ENCODE data around the gene UBE3A. TPM values are rescaled to one million over a fixed set of nuclear protein-coding genes. Genes with fewer than 3 reads are reported as not detected.

The UBE3A gene
- total RNA-seq, 2 experiments from 2014 or later = 85.7 to 92.3 TPM

GRCh38 chr15:25345943-25346342 lies 92.9 kb downstream of the UBE3A start:
- Mint-ChIP-seq H3K27me3 (ENCODE audit: low read depth) (no peaks in the 10 kb centered on the region), H3K9me3 (peaks cover 25% of the 10 kb centered on the region), H3K36me3 (ENCODE audit: low read depth) (peaks cover 81% of the 10 kb centered on the region), H3K4me1 (ENCODE audit: low read depth) (peaks cover 6% of the 10 kb centered on the region), H3K4me3 (no peak overlapping the region), H3K27ac (no peak overlapping the region)
- DNase-seq = no peak
- CTCF ChIA-PET = no interaction called here
- intact Hi-C loops (cut with micrococcal nuclease) = no loop called here

- no peak for DNase-seq
- Mint-ChIP-seq H3K27me3 (ENCODE audit: low read depth) (no peaks in the 10 kb centered on the region), H3K4me1 (ENCODE audit: low read depth) (peaks cover 6% of the 10 kb centered on the region), H3K4me3 (no peak overlapping the region), H3K9me3 (peaks cover 5% of the 10 kb centered on the region), H3K27ac (no peak overlapping the region), H3K36me3 (ENCODE audit: low read depth) (peaks cover 73% of the 10 kb centered on the region)
- intact Hi-C loops (cut with micrococcal nuclease) = no loop called here
- CTCF ChIA-PET = interaction anchor here (0.7 kb wide), 1 partner anchor 64 kb away, joined by 3 read pairs; no protein-coding TSS in a partner anchor
These were observed 96.2 kb downstream of the UBE3A start for GRCh38 chr15:25342629-25343028.

- intact Hi-C loops (cut with micrococcal nuclease) = no loop called here
- H3K36me3 Mint-ChIP-seq (ENCODE audit: low read depth) = peaks cover 74% of the 10 kb centered on the region
- H3K27ac Mint-ChIP-seq = no peak overlapping the region
- no peak overlapping the region for H3K4me3 Mint-ChIP-seq
- H3K9me3 Mint-ChIP-seq = peaks cover 10% of the 10 kb centered on the region
- CTCF ChIA-PET = no interaction called here
- DNase-seq = no peak
- H3K27me3 Mint-ChIP-seq (ENCODE audit: low read depth) = no peaks in the 10 kb centered on the region
- no peaks in the 10 kb centered on the region for H3K4me1 Mint-ChIP-seq (ENCODE audit: low read depth)
These were observed 99.4 kb downstream of the UBE3A start for GRCh38 chr15:25339431-25339830.

- H3K27me3 Mint-ChIP-seq (ENCODE audit: low read depth) = no peaks in the 10 kb centered on the region
- H3K27ac Mint-ChIP-seq = no peak overlapping the region
- CTCF ChIA-PET = no interaction called here
- peaks cover 78% of the 10 kb centered on the region for H3K36me3 Mint-ChIP-seq (ENCODE audit: low read depth)
- no peak for DNase-seq
- intact Hi-C loops (cut with micrococcal nuclease) = no loop called here
- peaks cover 1% of the 10 kb centered on the region for H3K4me1 Mint-ChIP-seq (ENCODE audit: low read depth)
- peaks cover 20% of the 10 kb centered on the region for H3K9me3 Mint-ChIP-seq
- no peak overlapping the region for H3K4me3 Mint-ChIP-seq
These were observed 103.5 kb downstream of the UBE3A start for GRCh38 chr15:25335279-25335678.

- CTCF ChIA-PET = interaction anchor here (0.6 kb wide), 1 partner anchor 176 kb away, joined by 3 read pairs; no protein-coding TSS in a partner anchor
- no peak for DNase-seq
- H3K36me3 Mint-ChIP-seq (ENCODE audit: low read depth) = peaks cover 72% of the 10 kb centered on the region
- H3K4me1 Mint-ChIP-seq (ENCODE audit: low read depth) = peaks cover 2% of the 10 kb centered on the region
- peaks cover 20% of the 10 kb centered on the region for H3K9me3 Mint-ChIP-seq
- no peak overlapping the region for H3K27ac Mint-ChIP-seq
- H3K27me3 Mint-ChIP-seq (ENCODE audit: low read depth) = no peaks in the 10 kb centered on the region
- intact Hi-C loops (cut with micrococcal nuclease) = no loop called here
- no peak overlapping the region for H3K4me3 Mint-ChIP-seq
These were observed 105.8 kb downstream of the UBE3A start for GRCh38 chr15:25333049-25333448.

GRCh38 chr15:25332306-25332705 lies 106.5 kb downstream of the UBE3A start:
- peaks cover 2% of the 10 kb centered on the region for H3K4me1 Mint-ChIP-seq (ENCODE audit: low read depth)
- CTCF ChIA-PET = no interaction called here
- H3K27ac Mint-ChIP-seq = no peak overlapping the region
- intact Hi-C loops (cut with micrococcal nuclease) = no loop called here
- no peaks in the 10 kb centered on the region for H3K27me3 Mint-ChIP-seq (ENCODE audit: low read depth)
- DNase-seq = no peak
- peaks cover 20% of the 10 kb centered on the region for H3K9me3 Mint-ChIP-seq
- H3K4me3 Mint-ChIP-seq = no peak overlapping the region
- H3K36me3 Mint-ChIP-seq (ENCODE audit: low read depth) = peaks cover 71% of the 10 kb centered on the region

GRCh38 chr15:25331860-25332259 lies 107.0 kb downstream of the UBE3A start:
- Mint-ChIP-seq H3K27ac (no peak overlapping the region), H3K4me1 (ENCODE audit: low read depth) (peaks cover 2% of the 10 kb centered on the region), H3K9me3 (peaks cover 20% of the 10 kb centered on the region), H3K27me3 (ENCODE audit: low read depth) (no peaks in the 10 kb centered on the region), H3K36me3 (ENCODE audit: low read depth) (peaks cover 69% of the 10 kb centered on the region), H3K4me3 (no peak overlapping the region)
- DNase-seq = no peak
- CTCF ChIA-PET = interaction anchor here (0.6 kb wide), 1 partner anchor 37 kb away, joined by 3 read pairs; no protein-coding TSS in a partner anchor
- intact Hi-C loops (cut with micrococcal nuclease) = no loop called here

GRCh38 chr15:25331404-25331803 lies 107.4 kb downstream of the UBE3A start:
- peaks cover 68% of the 10 kb centered on the region for H3K36me3 Mint-ChIP-seq (ENCODE audit: low read depth)
- H3K27me3 Mint-ChIP-seq (ENCODE audit: low read depth) = no peaks in the 10 kb centered on the region
- CTCF ChIA-PET = interaction anchor here (0.6 kb wide), 1 partner anchor 37 kb away, joined by 3 read pairs; no protein-coding TSS in a partner anchor
- H3K4me1 Mint-ChIP-seq (ENCODE audit: low read depth) = peaks cover 2% of the 10 kb centered on the region
- no peak overlapping the region for H3K4me3 Mint-ChIP-seq
- no peak for DNase-seq
- intact Hi-C loops (cut with micrococcal nuclease) = no loop called here
- H3K27ac Mint-ChIP-seq = no peak overlapping the region
- peaks cover 20% of the 10 kb centered on the region for H3K9me3 Mint-ChIP-seq

- Mint-ChIP-seq H3K9me3 (peaks cover 11% of the 10 kb centered on the region), H3K4me1 (ENCODE audit: low read depth) (peaks cover 2% of the 10 kb centered on the region), H3K27me3 (ENCODE audit: low read depth) (no peaks in the 10 kb centered on the region), H3K36me3 (ENCODE audit: low read depth) (peaks cover 65% of the 10 kb centered on the region), H3K27ac (no peak overlapping the region), H3K4me3 (no peak overlapping the region)
- CTCF ChIA-PET = no interaction called here
- intact Hi-C loops (cut with micrococcal nuclease) = no loop called here
- no peak for DNase-seq
These were observed 109.1 kb downstream of the UBE3A start for GRCh38 chr15:25329696-25330095.

- DNase-seq = no peak
- Mint-ChIP-seq H3K4me3 (no peak overlapping the region), H3K27me3 (ENCODE audit: low read depth) (no peaks in the 10 kb centered on the region), H3K9me3 (peaks cover 20% of the 10 kb centered on the region), H3K4me1 (ENCODE audit: low read depth) (peaks cover 2% of the 10 kb centered on the region), H3K36me3 (ENCODE audit: low read depth) (peaks cover 61% of the 10 kb centered on the region), H3K27ac (no peak overlapping the region)
- CTCF ChIA-PET = no interaction called here
- intact Hi-C loops (cut with micrococcal nuclease) = no loop called here
These were observed 111.1 kb downstream of the UBE3A start for GRCh38 chr15:25327686-25328085.

- Mint-ChIP-seq H3K27ac (no peak overlapping the region), H3K9me3 (peaks cover 25% of the 10 kb centered on the region), H3K27me3 (ENCODE audit: low read depth) (no peaks in the 10 kb centered on the region), H3K4me3 (no peak overlapping the region), H3K4me1 (ENCODE audit: low read depth) (no peaks in the 10 kb centered on the region), H3K36me3 (ENCODE audit: low read depth) (peaks cover 53% of the 10 kb centered on the region)
- CTCF ChIA-PET = no interaction called here
- intact Hi-C loops (cut with micrococcal nuclease) = no loop called here
- DNase-seq = no peak
These were observed 113.6 kb downstream of the UBE3A start for GRCh38 chr15:25325187-25325586.

GRCh38 chr15:25323420-25323819 lies 115.4 kb downstream of the UBE3A start:
- H3K9me3 Mint-ChIP-seq = peaks cover 41% of the 10 kb centered on the region
- no peaks in the 10 kb centered on the region for H3K4me1 Mint-ChIP-seq (ENCODE audit: low read depth)
- H3K27me3 Mint-ChIP-seq (ENCODE audit: low read depth) = no peaks in the 10 kb centered on the region
- no peak for DNase-seq
- CTCF ChIA-PET = no interaction called here
- H3K36me3 Mint-ChIP-seq (ENCODE audit: low read depth) = peaks cover 47% of the 10 kb centered on the region
- intact Hi-C loops (cut with micrococcal nuclease) = no loop called here
- no peak overlapping the region for H3K4me3 Mint-ChIP-seq
- H3K27ac Mint-ChIP-seq = no peak overlapping the region

- DNase-seq = no peak
- no peak overlapping the region for H3K27ac Mint-ChIP-seq
- no peaks in the 10 kb centered on the region for H3K27me3 Mint-ChIP-seq (ENCODE audit: low read depth)
- intact Hi-C loops (cut with micrococcal nuclease) = no loop called here
- no peaks in the 10 kb centered on the region for H3K4me1 Mint-ChIP-seq (ENCODE audit: low read depth)
- peaks cover 20% of the 10 kb centered on the region for H3K9me3 Mint-ChIP-seq
- H3K4me3 Mint-ChIP-seq = no peak overlapping the region
- CTCF ChIA-PET = no interaction called here
- peaks cover 4% of the 10 kb centered on the region for H3K36me3 Mint-ChIP-seq (ENCODE audit: low read depth)
These were observed 151.0 kb downstream of the UBE3A start for GRCh38 chr15:25287823-25288222.

All from activated naive CD4-positive, alpha-beta T cell treated with anti-CD3 and anti-CD28 coated beads for 36 hours (primary cell).